ENCODE data around the gene PLS1. TPM values are rescaled to one million over a fixed set of nuclear protein-coding genes. Genes with fewer than 3 reads are reported as not detected.

The PLS1 gene
- total RNA-seq, 1 donor from 2014 or later: 1.8 TPM

- intact Hi-C loops (cut with DNase I): no loop called here
- no peaks in the 10 kb centered on the region for H3K9me3 ChIP-seq
- no peak overlapping the region for H3K27ac ChIP-seq
- TF ChIP-seq, protein P1, sequence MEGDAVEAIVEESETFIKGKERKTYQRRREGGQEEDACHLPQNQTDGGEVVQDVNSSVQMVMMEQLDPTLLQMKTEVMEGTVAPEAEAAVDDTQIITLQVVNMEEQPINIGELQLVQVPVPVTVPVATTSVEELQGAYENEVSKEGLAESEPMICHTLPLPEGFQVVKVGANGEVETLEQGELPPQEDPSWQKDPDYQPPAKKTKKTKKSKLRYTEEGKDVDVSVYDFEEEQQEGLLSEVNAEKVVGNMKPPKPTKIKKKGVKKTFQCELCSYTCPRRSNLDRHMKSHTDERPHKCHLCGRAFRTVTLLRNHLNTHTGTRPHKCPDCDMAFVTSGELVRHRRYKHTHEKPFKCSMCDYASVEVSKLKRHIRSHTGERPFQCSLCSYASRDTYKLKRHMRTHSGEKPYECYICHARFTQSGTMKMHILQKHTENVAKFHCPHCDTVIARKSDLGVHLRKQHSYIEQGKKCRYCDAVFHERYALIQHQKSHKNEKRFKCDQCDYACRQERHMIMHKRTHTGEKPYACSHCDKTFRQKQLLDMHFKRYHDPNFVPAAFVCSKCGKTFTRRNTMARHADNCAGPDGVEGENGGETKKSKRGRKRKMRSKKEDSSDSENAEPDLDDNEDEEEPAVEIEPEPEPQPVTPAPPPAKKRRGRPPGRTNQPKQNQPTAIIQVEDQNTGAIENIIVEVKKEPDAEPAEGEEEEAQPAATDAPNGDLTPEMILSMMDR (IDR thresholded peaks at IDR 0.05): no peak
- H3K4me3 ChIP-seq: no peak overlapping the region
- no peak for DNase-seq (ENCODE audit: low spot score in 2 of 2)
- no peaks in the 10 kb centered on the region for H3K4me1 ChIP-seq
- no peaks in the 10 kb centered on the region for H3K27me3 ChIP-seq
- no peaks in the 10 kb centered on the region for H3K36me3 ChIP-seq
Measured at GRCh38 chr3:142622405-142622804, 26.2 kb downstream of the PLS1 start.

- H3K4me3 ChIP-seq: no peak overlapping the region
- H3K27ac ChIP-seq: no peak overlapping the region
- intact Hi-C loops (cut with DNase I): no loop called here
- DNase-seq (ENCODE audit: low spot score in 2 of 2): no peak
- H3K36me3 ChIP-seq: no peaks in the 10 kb centered on the region
- H3K4me1 ChIP-seq: no peaks in the 10 kb centered on the region
- TF ChIP-seq, protein P1 (IDR thresholded peaks at IDR 0.05): no peak
- no peaks in the 10 kb centered on the region for H3K27me3 ChIP-seq
- H3K9me3 ChIP-seq: no peaks in the 10 kb centered on the region
Measured at GRCh38 chr3:142623194-142623593, 27.0 kb downstream of the PLS1 start.

DNA sequence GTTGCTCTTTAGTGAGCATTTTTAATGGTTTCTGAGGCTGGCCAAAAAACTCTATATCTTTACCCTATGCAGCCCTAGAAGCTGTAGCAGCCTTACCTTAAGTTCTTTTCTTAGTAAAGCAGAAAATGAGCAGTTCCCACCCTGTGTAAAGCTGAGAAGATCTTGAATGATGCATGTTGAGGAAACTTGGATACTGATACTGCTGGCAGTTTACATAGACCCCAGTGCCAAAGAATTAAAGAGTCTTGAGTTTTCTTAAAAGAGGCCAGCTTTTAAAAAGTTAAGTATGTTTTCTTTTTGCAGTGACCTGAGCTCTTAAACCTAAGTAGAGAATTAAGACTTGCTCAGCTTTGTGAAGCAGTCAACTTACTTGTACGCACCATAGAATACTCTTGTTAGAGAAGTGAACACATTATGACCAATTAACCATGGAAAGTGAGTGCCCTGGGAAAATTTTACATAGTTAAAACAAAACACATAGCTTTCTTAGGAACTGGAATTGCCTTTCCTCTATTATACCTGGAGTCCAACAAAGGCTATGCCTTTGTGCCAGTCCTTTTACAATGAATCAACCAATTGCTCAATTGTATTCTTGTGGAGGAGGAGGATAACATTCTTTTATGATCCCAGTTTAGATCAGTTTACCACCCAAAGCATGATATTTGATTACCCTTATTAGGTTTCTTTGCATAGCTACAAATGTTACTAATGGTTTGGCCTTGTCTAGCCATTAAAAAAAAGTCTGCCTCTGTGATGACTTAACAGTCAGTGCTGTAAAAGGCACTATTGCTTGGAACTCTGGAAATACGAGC is 28.4 kb downstream of the PLS1 start:
- Histone ChIP-seq H3K36me3 (no peaks in the 10 kb centered on the region), H3K27me3 (no peaks in the 10 kb centered on the region), H3K4me1 (no peaks in the 10 kb centered on the region), H3K9me3 (no peaks in the 10 kb centered on the region), H3K4me3 (no peak overlapping the region), H3K27ac (no peak overlapping the region)
- DNase-seq (ENCODE audit: low spot score in 2 of 2): no peak
- intact Hi-C loops (cut with DNase I): no loop called here
- TF ChIP-seq, protein P1 (IDR thresholded peaks at IDR 0.05): no peak

- no peaks in the 10 kb centered on the region for H3K27me3 ChIP-seq
- intact Hi-C loops (cut with DNase I): no loop called here
- no peaks in the 10 kb centered on the region for H3K4me1 ChIP-seq
- TF ChIP-seq, protein P1 (IDR thresholded peaks at IDR 0.05): no peak
- no peak for DNase-seq (ENCODE audit: low spot score in 2 of 2)
- no peaks in the 10 kb centered on the region for H3K9me3 ChIP-seq
- H3K36me3 ChIP-seq: no peaks in the 10 kb centered on the region
- no peak overlapping the region for H3K4me3 ChIP-seq
- no peak overlapping the region for H3K27ac ChIP-seq
Measured at GRCh38 chr3:142625153-142625440, 28.9 kb downstream of the PLS1 start.

DNA sequence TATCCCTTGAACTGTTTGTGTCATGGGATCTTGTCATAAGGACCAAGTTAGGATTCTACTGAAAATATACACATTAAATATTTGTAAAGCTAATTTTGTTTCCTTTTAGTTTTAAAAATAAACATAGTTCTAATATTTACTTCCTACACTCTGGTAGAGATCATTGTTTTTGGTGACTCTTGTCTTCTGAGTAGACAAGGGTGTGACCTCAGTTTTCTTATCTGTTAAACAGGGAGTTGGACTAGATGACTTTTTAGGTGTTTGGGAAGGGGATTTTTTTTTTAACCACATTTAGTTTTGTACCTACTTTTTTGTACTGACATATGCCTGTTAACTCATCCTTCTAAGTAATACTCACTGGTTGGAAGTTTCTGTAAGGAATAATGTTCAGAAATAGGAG is 30.8 kb downstream of the PLS1 start:
- no peaks in the 10 kb centered on the region for H3K9me3 ChIP-seq
- intact Hi-C loops (cut with DNase I): no loop called here
- H3K36me3 ChIP-seq: no peaks in the 10 kb centered on the region
- no peaks in the 10 kb centered on the region for H3K4me1 ChIP-seq
- H3K27me3 ChIP-seq: no peaks in the 10 kb centered on the region
- TF ChIP-seq, protein P1 (IDR thresholded peaks at IDR 0.05): no peak
- DNase-seq (ENCODE audit: low spot score in 2 of 2): no peak
- no peak overlapping the region for H3K27ac ChIP-seq
- H3K4me3 ChIP-seq: no peak overlapping the region

DNA sequence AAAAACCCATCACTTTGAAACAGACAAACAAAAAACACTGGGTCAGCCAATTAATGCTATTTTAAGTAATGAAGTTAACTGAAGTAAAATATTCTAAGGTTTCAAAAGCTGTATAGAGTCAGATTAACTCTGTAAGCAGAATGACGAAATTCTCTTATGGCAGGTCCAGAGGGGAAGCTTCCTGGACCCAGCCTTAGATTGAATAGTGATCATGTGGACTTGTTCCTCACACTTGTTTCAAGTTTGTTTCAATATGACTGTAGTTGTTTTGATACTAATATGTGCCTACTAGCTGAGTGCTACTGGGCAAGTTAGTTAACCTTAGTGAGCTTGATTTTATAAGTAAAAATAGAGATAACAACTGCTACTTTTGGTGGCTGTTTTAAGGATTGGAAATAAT is 32.6 kb downstream of the PLS1 start:
- no peak overlapping the region for H3K4me3 ChIP-seq
- TF ChIP-seq, protein P1 (IDR thresholded peaks at IDR 0.05): no peak
- H3K27me3 ChIP-seq: no peaks in the 10 kb centered on the region
- DNase-seq (ENCODE audit: low spot score in 2 of 2): no peak
- intact Hi-C loops (cut with DNase I): no loop called here
- no peaks in the 10 kb centered on the region for H3K9me3 ChIP-seq
- H3K27ac ChIP-seq: no peak overlapping the region
- no peaks in the 10 kb centered on the region for H3K4me1 ChIP-seq
- H3K36me3 ChIP-seq: no peaks in the 10 kb centered on the region

Data from ascending aorta (tissue), 2 donors.